ENCODE results near the gene ZMIZ2.

DNA sequence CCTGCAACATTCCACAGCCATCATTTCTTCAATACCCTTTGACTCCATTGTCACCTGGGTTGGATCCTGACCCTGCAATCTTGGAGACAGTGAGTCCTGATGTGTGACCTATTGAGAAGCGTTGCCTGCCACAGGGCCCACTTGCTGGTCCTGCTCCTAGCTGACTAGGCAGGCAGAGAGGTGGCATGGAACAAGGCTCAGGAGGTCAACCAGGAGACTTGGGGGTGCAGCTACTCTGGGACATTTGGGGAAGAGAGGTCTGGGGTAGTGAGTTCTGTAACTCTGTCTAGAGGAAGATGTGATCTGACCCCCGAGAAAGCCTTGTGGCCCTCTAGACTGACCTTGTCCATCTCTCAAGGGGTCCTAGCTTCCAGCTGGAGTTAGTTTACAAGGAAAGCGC lies 1.8 kb downstream of the ZMIZ2 start:
- no peak for TF ChIP-seq POLR2A (IDR thresholded peaks at IDR 0.05; ENCODE audit: low read length)
- no peak for TF ChIP-seq GATA1 (IDR thresholded peaks at IDR 0.05; ENCODE audit: low read depth, low read length)
